GM12872 (cell line): ENCODE results near the gene GGT5.
A peak's percentile ranks its signal among the peaks of the same experiment; 100 is the strongest.

ENCODE experiments used
- CTCF ChIP-seq: IDR thresholded peaks from 3 replicates; pipeline ENCODE4 v1.5.1; 2011; ENCODE audit warnings: low read depth, mild to moderate bottlenecking, low read length, moderate library complexity; ENCODE audit not compliant: insufficient read depth

The GGT5 gene

GRCh38 chr22:24205438-24206195 lies 39.3 kb downstream of the GGT5 start:
- no peak for TF ChIP-seq CTCF

GRCh38 chr22:24201681-24202614 lies 42.9 kb downstream of the GGT5 start:
- TF ChIP-seq CTCF, result no peak

- TF ChIP-seq CTCF, result no peak
Measured at GRCh38 chr22:24200619-24201212, 44.2 kb downstream of the GGT5 start.

GRCh38 chr22:24198682-24199052 lies 46.2 kb downstream of the GGT5 start:
- no peak for TF ChIP-seq CTCF

GRCh38 chr22:24191893-24192292 lies 53.0 kb downstream of the GGT5 start:
- TF ChIP-seq CTCF, result no peak

GRCh38 chr22:24191381-24191841 lies 53.5 kb downstream of the GGT5 start:
- TF ChIP-seq CTCF, result 0 out of 3 replicates have a peak, but pooled peaks have one; percentile 20
